Stimulated activated naive B cell treated with anti-CD40 and anti-IgM and Interleukin-4, amounts not matched to agents 10 μg/mL and 1 μg/mL and 100 μg/mL, for 72 hours (primary cell): ENCODE results near the gene LAMA5.

Experiments used
- ATAC-seq, 2 donors: fragments of 150-1000 bp; cut with Tn5 transposase; replicated peaks; 2 replicates each; pipeline ENCODE4 v1.10.0; 2021; ENCODE audit warnings: moderate library complexity in 1 of 2
- DNase-seq: peaks from one replicate; pipeline ENCODE4 v3.0.0; 2021
- H3K27ac Mint-ChIP-seq: one replicate; pipeline ENCODE4 v1.8.0; 2022; ENCODE audit warnings: mild to moderate bottlenecking, mixed read lengths
- H3K27me3 Mint-ChIP-seq, 2 donors: one replicate each; pipeline ENCODE4 v1.8.0; 2022; ENCODE audit warnings: mixed read lengths in 2 of 2
- H3K36me3 Mint-ChIP-seq, 2 donors: one replicate each; pipeline ENCODE4 v1.8.0; 2022; ENCODE audit warnings: mixed read lengths in 2 of 2, mild to moderate bottlenecking in 1 of 2
- H3K4me1 Mint-ChIP-seq, 2 donors: one replicate each; pipeline ENCODE4 v1.8.0; 2022; ENCODE audit warnings: mixed read lengths in 2 of 2, mild to moderate bottlenecking in 1 of 2
- H3K4me3 Mint-ChIP-seq, 2 donors: one replicate each; pipeline ENCODE4 v1.8.0; 2022; ENCODE audit warnings: mild to moderate bottlenecking in 2 of 2, mixed read lengths in 2 of 2, moderate library complexity in 1 of 2
- H3K9me3 Mint-ChIP-seq, 2 donors: one replicate each; pipeline ENCODE4 v1.8.0; 2022; ENCODE audit warnings: mixed read lengths in 2 of 2, mild to moderate bottlenecking in 1 of 2

The LAMA5 gene

DNA sequence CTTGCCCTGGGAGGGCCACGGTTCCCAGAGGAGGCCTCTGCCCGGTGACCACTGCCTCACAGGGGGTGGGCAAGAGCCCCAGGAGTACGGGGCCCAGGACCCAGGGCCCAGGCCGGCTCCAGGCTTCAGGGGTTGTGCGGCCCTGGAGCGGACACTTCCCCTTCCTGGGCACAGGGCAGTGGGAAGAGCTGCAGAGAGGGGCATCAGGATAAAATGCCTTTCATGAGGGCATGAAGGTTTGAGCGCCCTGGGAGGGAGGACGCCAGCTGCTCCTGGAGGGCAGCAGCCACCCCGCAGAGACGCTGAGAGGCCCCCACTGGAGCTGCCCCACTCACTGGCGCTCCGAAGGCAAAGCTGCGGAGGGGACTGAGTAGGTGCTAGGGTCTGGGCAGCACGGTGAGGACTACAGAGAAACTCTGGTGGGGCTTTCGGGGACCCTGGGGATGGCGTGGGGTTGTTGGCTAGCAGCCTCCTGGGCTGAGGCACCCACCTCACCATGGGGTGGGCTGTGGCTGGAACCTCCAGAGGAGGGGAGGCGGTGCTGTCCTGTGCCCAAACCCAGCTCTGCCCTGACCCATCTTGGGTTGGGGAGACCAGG is 10.4 kb downstream of the LAMA5 start:
- DNase-seq: no peak
- ATAC-seq: no peak

DNA sequence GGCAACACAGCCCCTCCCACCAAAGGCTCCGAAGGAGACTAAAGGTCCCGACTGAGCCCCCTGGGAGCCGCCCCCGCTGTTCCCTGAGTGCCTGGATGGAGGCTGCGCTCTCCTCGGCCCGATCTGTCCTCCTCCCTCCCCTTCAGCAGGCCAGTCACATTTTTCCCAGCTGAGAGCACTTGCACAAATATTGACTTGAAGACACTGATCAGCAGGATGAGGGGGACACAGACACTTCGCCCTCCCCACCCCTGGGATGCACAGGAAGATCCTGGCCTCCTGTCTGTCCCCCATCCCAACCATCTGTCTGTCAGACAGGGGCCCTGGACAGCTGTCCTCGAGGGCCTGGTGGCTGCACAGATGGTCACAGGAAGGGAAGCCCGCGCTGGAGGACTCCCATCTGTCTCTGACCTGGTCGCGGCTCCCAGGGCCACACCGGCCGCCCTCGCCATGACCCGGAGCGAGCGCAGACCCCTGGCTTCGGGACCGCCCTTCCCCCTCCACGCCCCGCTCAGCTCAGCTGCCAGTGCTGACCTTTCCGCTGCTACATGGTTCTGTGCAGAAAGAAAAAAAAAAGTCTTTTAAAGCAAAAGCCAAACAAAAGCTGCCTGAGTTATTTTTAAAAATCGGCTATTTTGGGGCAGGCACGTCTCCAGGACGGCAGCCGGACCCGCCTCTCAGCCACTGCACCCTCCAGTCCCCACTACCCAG is 11.1 kb downstream of the LAMA5 start:
- Mint-ChIP-seq H3K36me3 (peaks cover 2 to 7% of the 10 kb centered on the region in 2 donors), H3K4me3 (no peak overlapping the region), H3K27ac (peak overlapping the region; percentile 67), H3K4me1 (peaks cover 8 to 15% of the 10 kb centered on the region in 2 donors), H3K9me3 (no peaks in the 10 kb centered on the region), H3K27me3 (no peaks in the 10 kb centered on the region)
- DNase-seq: no peak
- no peak for ATAC-seq

More for the DNA sequence above, 10.4 kb downstream of the LAMA5 start:
- Mint-ChIP-seq H3K27ac (no peak overlapping the region), H3K36me3 (peaks cover 2 to 7% of the 10 kb centered on the region in 2 donors), H3K27me3 (no peaks in the 10 kb centered on the region), H3K4me1 (peaks cover 8 to 15% of the 10 kb centered on the region in 2 donors), H3K9me3 (no peaks in the 10 kb centered on the region), H3K4me3 (no peak overlapping the region)

DNA sequence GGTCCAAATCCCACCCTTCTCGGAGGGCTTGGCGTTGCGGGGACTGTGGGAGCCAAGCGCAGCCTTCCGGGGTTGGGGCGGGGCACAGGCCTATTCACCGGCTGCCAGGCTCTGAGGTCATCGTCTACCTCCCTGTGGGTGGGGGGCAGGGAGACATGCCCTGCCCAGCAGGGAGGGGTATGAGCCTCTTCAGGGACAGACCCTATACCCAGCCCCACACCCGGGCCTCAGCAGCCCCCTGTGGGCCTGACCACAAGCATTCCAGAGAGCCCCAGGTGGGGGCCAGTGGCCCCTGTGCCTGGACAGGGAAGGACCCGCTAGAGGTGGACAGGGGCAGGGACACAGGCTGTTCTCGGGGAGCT is 11.6 kb downstream of the LAMA5 start:
- peak overlapping the region; percentile 67 for H3K27ac Mint-ChIP-seq
- ATAC-seq (no peak), DNase-seq (no peak)
- H3K4me3 Mint-ChIP-seq: no peak overlapping the region
- H3K9me3 Mint-ChIP-seq: no peaks in the 10 kb centered on the region
- no peaks in the 10 kb centered on the region for H3K27me3 Mint-ChIP-seq
- peaks cover 2 to 7% of the 10 kb centered on the region in 2 donors for H3K36me3 Mint-ChIP-seq
- peaks cover 8 to 15% of the 10 kb centered on the region in 2 donors for H3K4me1 Mint-ChIP-seq

DNA sequence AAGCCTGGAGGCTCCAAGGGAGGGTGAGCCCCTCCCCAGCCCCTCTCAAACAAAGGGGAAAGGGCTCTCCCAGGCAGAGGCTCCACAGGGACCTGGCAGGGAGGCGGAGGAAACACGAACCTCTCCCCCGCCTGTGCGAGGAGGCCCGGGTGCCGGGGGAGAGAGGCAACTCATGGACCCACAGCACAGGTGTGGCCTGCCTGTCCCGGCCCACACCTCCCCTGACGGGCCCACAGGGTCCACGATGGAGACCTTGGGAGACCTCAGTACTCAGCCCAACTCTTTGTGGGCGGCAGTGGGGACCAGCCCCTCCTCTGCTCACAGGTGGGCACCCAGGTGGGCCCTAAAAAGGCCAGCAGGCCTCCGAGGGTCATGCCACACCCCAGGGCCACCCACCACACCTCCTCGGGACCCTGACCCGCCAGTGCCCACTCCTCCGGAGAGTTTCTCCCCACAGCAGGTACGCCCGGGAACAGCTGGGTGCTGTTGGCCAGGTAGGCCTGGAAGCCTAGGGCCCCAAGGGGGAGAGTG is 12.2 kb downstream of the LAMA5 start:
- H3K4me3 Mint-ChIP-seq: no peak overlapping the region

DNA sequence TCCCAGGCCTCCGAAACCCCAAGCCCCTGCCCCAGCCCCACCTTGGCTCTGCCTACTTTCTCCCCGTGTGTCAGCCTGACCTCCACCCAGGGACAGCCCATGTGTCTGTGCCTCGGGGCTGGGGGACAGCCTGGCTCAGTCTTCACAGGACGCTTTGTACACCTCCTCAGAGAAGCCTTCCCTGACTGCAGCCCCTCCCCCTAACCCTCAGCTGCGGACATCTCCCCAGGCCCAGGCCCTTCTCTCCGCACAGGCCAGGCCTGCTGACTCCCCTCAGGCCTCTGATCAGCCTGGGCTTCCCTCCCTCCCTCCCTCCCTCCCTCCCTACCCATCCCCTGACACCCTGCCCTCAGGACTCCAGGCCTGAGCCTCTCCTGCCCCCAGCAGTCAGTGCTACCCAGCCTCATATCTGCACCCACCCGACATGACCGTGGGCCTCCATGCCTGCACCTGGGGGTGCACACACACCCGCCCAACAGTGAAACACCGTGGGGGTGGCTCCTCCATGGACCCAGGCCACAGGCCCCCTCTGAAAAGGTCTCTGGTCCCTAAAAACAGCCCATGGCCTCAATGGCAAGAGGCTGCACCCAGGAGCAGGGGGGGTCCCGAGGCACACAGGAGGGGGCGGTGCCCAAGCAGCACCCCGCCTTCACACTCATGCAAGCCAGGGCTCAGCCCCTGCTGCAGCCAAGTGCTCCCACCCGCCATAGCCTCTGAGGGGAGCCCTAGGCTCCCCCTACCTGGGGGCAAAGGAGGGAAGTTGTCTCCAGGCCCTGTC is 12.9 kb downstream of the LAMA5 start:
- peaks cover 2% of the 10 kb centered on the region in 2 donors for H3K9me3 Mint-ChIP-seq
- no peaks in the 10 kb centered on the region for H3K27me3 Mint-ChIP-seq
- DNase-seq: no peak
- peaks cover 7 to 13% of the 10 kb centered on the region in 2 donors for H3K36me3 Mint-ChIP-seq
- H3K4me3 Mint-ChIP-seq: no peak overlapping the region
- no peak for ATAC-seq
- no peak overlapping the region for H3K27ac Mint-ChIP-seq
- H3K4me1 Mint-ChIP-seq: peaks cover 10 to 15% of the 10 kb centered on the region in 2 donors

More for the DNA sequence above, 12.2 kb downstream of the LAMA5 start:
- Mint-ChIP-seq H3K36me3 (peaks cover 2 to 8% of the 10 kb centered on the region in 2 donors), H3K27ac (no peak overlapping the region), H3K9me3 (no peaks in the 10 kb centered on the region), H3K4me1 (peaks cover 8 to 15% of the 10 kb centered on the region in 2 donors), H3K27me3 (no peaks in the 10 kb centered on the region)
- no peak for ATAC-seq
- DNase-seq: no peak

DNA sequence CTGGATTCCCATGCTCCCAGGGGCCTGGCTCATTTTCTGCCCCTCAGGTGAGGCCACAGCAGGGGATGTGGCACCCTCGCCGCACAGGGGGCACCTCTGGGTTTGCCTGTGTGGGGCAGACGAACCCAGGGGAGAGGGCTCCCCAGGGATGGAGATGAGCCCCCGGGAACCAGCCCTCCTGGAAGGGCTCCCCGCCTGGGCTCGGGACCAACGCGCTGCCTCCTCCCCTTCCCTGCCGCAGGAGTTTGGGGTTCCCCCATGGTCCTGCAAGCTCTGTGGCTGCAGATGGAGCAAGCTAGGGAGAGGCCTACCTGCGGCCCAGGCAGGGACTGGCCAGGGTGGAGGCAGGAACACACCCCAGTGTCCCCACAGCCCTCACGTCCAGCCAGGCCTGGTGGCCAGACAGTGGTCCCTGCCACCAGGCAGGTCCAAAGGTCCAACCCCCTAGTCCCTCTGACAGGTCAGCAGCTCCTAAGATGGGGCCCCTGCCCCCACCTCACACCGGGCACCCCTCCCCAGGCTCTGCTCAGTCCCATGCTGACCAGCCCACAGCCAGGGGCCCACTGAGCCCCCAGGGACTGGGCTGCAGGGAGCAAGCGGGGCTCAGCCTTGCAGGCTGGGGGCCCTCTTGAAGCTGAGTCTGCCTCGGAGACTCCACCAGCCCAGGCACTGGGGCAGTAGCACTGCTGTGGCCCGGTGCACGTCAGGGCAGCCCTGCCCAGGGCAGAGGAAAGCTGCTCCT is 13.7 kb downstream of the LAMA5 start:
- no peak for DNase-seq
- peaks cover 5 to 7% of the 10 kb centered on the region in 2 donors for H3K9me3 Mint-ChIP-seq
- no peak overlapping the region for H3K27ac Mint-ChIP-seq
- ATAC-seq: no peak
- no peak overlapping the region for H3K4me3 Mint-ChIP-seq
- H3K36me3 Mint-ChIP-seq: peaks cover 11 to 18% of the 10 kb centered on the region in 2 donors
- no peaks in the 10 kb centered on the region for H3K27me3 Mint-ChIP-seq
- peaks cover 6 to 15% of the 10 kb centered on the region in 2 donors for H3K4me1 Mint-ChIP-seq

DNA sequence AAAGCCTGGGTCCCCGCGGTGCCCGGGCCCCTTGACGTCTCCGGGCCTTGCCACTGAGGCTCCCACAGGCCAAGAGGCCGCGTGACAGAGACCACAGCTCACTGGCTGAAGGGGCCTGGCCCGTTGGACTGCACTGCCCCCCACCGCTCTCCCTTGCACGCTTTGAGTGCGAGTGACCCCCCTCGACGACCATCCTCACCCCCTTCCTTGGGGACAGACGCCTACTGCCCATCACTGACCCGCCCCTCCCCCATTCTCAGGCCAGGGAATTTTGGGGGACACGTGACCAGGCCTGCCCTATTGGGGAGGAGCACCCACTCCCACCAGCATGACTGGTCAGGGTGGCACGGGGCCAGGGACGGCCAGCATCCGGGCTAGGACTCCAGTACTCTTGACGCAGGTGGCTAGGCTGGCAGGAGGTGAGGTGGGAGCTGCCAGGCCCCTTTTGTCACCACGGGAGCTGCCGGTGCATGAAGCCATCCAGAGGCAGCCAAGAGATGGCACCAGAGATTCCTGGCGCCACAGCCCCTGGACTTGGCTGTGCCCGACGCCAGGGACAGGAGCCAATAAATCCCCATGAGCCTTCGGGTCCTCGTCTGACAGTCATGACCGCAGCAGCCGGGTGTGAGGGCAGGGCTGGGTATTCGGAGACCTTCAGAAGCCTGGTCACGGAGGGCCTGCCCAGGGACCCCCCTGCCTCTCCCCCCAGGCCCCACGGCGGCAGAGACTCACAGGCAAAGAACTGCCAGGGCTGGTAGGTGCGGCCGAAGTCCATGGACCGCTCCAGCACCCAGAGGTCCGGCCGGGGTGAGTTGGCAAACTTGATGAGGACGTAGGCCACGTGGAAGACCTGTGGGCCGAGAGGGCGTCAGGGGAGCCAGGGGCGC is 14.5 kb downstream of the LAMA5 start:
- Mint-ChIP-seq H3K27ac (no peak overlapping the region), H3K27me3 (no peaks in the 10 kb centered on the region)

DNA sequence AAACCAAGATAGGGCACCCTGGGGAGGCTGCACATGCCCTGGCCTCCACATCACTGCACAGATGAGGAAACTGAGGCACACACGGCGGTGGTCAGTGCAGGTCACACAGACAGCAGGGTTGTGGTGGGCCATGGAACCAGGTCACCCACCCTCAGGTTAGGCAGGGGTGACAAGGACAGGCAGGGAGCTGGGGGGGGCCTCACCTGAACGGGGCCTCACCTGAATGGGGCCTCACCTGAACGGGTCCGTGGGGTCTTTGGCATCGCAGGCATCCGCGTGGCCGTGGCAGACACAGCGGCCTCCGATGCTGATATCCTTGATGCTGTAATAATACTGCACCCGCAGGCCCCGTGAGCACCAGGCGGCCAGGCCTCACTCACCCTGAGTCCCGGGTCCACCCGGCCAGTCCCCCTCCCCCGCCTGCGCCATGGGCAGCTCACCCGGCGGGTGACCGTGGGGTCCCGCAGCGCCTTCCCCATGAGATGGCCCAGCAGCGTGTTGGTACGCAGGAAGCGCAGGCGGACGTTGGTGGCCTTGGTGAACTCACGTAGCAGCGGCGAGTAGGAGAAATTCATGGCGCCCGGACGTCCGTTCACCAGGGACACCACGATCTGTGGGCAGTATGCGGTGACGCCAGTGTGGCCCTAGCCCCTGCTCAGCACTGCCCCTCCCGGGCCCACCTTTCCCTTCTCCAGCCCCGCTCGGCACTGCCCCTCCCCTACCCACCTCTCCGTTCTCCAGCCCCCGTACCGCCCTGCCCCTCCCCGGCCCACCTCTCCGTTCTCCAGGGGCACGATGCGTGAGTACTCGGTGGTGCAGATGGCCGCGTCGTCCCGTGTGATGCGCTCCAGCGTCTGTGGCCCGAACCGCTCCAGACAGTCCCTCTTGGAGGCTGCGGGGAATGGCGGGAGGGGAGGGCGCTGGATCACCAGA is 15.4 kb downstream of the LAMA5 start:
- Mint-ChIP-seq H3K9me3 (peaks cover 5 to 7% of the 10 kb centered on the region in 2 donors), H3K27me3 (no peaks in the 10 kb centered on the region), H3K4me3 (no peak overlapping the region), H3K4me1 (peaks cover 2 to 6% of the 10 kb centered on the region in 2 donors), H3K36me3 (peaks cover 13 to 22% of the 10 kb centered on the region in 2 donors), H3K27ac (no peak overlapping the region)
- ATAC-seq (no peak), DNase-seq (no peak)

More for the DNA sequence above, 14.5 kb downstream of the LAMA5 start:
- peaks cover 13 to 22% of the 10 kb centered on the region in 2 donors for H3K36me3 Mint-ChIP-seq
- H3K9me3 Mint-ChIP-seq: peaks cover 5 to 7% of the 10 kb centered on the region in 2 donors
- peaks cover 2 to 13% of the 10 kb centered on the region in 2 donors for H3K4me1 Mint-ChIP-seq
- no peak for ATAC-seq
- no peak overlapping the region for H3K4me3 Mint-ChIP-seq
- no peak for DNase-seq

DNA sequence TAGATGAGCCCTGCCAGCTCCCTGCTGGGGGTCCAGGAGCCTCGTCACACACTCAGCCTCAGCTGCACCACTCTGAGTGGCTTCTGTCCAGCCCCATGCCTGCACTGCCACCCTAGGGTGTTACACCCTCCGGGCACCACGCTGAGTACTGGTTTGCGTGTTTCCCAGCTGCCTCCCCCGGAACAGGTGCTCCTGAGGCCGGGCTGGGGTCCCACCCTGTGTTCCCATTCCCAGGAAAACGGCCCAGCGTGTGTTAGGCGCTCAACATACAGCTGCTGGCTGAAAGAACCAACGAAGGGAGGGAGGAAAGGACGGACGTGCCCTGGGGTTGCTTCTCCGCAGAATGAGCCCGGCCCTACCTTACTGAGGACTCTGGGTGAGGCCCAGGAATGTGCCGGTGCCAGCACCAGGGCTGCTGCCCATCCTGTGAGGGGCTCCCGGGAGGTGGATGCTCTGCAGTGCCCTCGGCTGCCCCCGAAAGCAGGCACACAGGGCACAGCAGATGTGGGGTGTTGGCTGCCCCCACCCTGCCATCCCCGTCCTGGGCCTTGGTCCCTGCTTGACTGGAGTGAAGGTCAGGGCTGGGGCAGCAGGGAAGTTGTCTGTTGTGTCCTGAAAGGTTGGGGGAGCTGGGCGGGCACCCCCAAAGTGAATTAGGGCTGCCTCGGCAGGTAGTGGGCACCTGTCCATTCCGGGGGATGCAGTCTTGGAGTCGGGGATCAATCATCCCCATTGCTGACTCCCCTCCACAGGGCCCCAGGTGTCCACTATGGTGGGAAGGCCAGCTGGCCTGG is 16.3 kb downstream of the LAMA5 start:
- no peak overlapping the region for H3K27ac Mint-ChIP-seq
- peaks cover 0 to 2% of the 10 kb centered on the region in 2 donors for H3K4me1 Mint-ChIP-seq
- no peak for DNase-seq
- no peaks in the 10 kb centered on the region for H3K27me3 Mint-ChIP-seq
- H3K4me3 Mint-ChIP-seq: no peak overlapping the region
- no peak for ATAC-seq
- peaks cover 5 to 7% of the 10 kb centered on the region in 2 donors for H3K9me3 Mint-ChIP-seq
- peaks cover 13 to 22% of the 10 kb centered on the region in 2 donors for H3K36me3 Mint-ChIP-seq

DNA sequence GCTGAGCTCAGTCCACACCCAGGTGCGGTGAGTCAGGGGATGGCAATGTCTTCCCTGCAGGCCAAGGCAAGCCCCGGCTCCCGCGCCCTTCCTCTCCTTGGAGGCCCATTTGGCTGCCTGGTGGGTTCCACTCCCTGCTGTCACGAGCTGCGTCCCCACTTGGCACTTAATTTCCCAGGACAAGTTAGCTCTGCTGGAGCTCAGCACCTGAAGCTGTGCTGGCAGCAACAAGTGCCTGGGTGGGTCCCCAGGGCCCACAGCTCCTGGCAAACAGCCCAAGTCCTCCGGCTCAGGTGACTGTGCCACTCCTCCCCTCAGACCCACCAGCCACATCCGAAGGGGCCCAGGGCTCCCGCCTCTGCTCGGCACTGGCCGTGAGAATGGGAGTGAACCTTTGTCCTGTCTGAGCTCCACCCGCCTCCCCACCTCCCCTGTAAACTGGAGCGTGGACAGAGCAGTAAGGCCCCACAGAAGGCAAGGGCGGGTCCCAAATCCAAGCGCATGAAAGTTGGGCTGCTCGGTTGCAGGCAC is 16.9 kb downstream of the LAMA5 start:
- Mint-ChIP-seq H3K27me3 (no peaks in the 10 kb centered on the region), H3K27ac (no peak overlapping the region), H3K36me3 (peaks cover 13 to 22% of the 10 kb centered on the region in 2 donors), H3K4me3 (no peak overlapping the region), H3K9me3 (peaks cover 5 to 7% of the 10 kb centered on the region in 2 donors), H3K4me1 (peaks cover 0 to 2% of the 10 kb centered on the region in 2 donors)
- DNase-seq (no peak), ATAC-seq (no peak)

DNA sequence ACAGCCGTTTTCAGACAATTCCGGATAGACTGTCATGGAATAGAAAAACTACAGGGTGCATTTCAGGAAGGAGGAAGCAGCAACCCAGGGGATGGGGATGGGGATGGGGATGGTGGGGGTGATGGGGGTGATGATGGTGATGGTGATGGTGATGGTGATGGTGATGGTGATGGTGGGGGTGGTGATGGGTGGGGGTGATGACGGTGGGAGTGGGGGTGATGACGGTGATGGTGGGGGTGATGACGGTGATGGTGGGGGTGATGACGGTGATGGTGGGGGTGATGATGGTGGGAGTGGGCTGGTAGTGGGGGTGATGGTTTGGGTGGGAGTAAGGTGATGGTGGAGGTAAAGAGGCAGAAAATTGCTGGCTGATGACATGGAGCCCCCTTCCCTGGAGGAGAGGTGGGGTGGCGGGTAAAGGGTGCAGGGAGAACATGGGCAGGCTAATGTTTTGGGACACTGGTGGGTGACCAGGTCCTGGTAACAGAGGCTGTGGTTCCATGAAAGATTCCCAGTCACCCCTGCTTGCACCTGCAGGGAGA is 17.5 kb downstream of the LAMA5 start:
- H3K36me3 Mint-ChIP-seq: peaks cover 13 to 22% of the 10 kb centered on the region in 2 donors
- no peak overlapping the region for H3K27ac Mint-ChIP-seq
- H3K9me3 Mint-ChIP-seq: peaks cover 5 to 7% of the 10 kb centered on the region in 2 donors

More for the DNA sequence above, 17.5 kb downstream of the LAMA5 start:
- ATAC-seq (no peak), DNase-seq (no peak)
- Mint-ChIP-seq H3K27me3 (no peaks in the 10 kb centered on the region), H3K4me3 (no peak overlapping the region), H3K4me1 (peaks cover 0 to 2% of the 10 kb centered on the region in 2 donors)
